Gastrocnemius medialis (tissue), 4 donors: Measurements from ENCODE around the gene GPBAR1. TPM values are rescaled to one million over a fixed set of nuclear protein-coding genes. Genes with fewer than 3 reads are reported as not detected.
A peak's percentile ranks its signal among the peaks of the same experiment; 100 is the strongest.

ENCODE experiments used
- ATAC-seq, 2 donors: fragments of 150-250 bp; one replicate each; pipeline ENCODE4 v1.9.1; 2016
- DNase-seq, 2 donors: peaks; one replicate each; pipeline ENCODE4 v3.0.0-alpha.2; 2019
- H3K27ac ChIP-seq, 4 donors: fragments of 200-600 bp; sonication (generic); 1 replicate in 1 of 4; 2 replicates in 3 of 4; pipeline ENCODE4 v1.5.1; 2016 to 2018; ENCODE audit warnings: mild to moderate bottlenecking in 2 of 4, moderate library complexity in 1 of 4
- H3K27me3 ChIP-seq, 3 donors: fragments of 200-600 bp; sonication (generic) in 2 of 3; 1 replicate in 1 of 3; 2 replicates in 2 of 3; pipeline versions ENCODE4 v1.5.1 to v1.6.0; 2016 to 2019; ENCODE audit warnings: mild to moderate bottlenecking in 1 of 3, moderate library complexity in 1 of 3
- H3K36me3 ChIP-seq, 2 donors: fragments of 200-600 bp; sonication (generic) in 1 of 2; one replicate each; pipeline ENCODE4 v1.5.1; 2017 to 2018
- H3K4me1 ChIP-seq, 2 donors: fragments of 200-600 bp; sonication (generic) in 1 of 2; one replicate each; pipeline ENCODE4 v1.5.1; 2016 to 2017; ENCODE audit warnings: mild to moderate bottlenecking in 2 of 2
- H3K4me3 ChIP-seq, 4 donors: fragments of 200-600 bp; sonication (generic) in 3 of 4; 1 replicate in 1 of 4; 2 replicates in 3 of 4; pipeline ENCODE4 v1.5.1; 2016 to 2019; ENCODE audit warnings: mild to moderate bottlenecking in 2 of 4
- H3K9me3 ChIP-seq, 3 donors: fragments of 200-600 bp; sonication (generic) in 2 of 3; 1 replicate in 1 of 3; 2 replicates in 2 of 3; pipeline ENCODE4 v1.5.1; 2016 to 2019
- POLR2A ChIP-seq, 2 donors: fragments of 450-650 bp; IDR thresholded peaks; one replicate each; pipeline ENCODE4 v1.6.1; 2017; ENCODE audit warnings: antibody characterized with exemption in 2 of 2, mild to moderate bottlenecking in 2 of 2, moderate library complexity in 2 of 2
- in situ Hi-C, 4 donors: fragments of 200-750 bp; cut with MboI; loops; one replicate each; pipeline versions ENCODE4 v1.15.0 to v1.8.0; 2017; ENCODE audit warnings: low sequenced_read_pairs in 4 of 4
- intact Hi-C: fragments of 100-400 bp; cut with DNase I; formaldehyde crosslinking; loops from one replicate; pipeline ENCODE4 v1.15.1; 2023; ENCODE audit warnings: low total_unique reads
- total RNA-seq, 4 donors: library from RNA; depleted of rRNA; stranded (reverse); fragments of >200 nt; gene quantifications; one replicate each; pipeline versions ENCODE4 v1.1.0 to v1.2.3, GENCODE V29; 2016
- TF ChIP-seq, protein P1 (sequence below), 5 experiments: fragments of 450-650 bp in 3 of 5; fragments of 200-600 bp in 2 of 5; sonication (generic) in 2 of 5; IDR thresholded peaks in 4 of 5; conservative IDR thresholded peaks in 1 of 5; 1 replicate in 4 of 5; 2 replicates in 1 of 5; pipeline ENCODE4 v1.5.1; 2016 to 2019; ENCODE audit warnings: antibody characterized with exemption in 5 of 5, mild to moderate bottlenecking in 3 of 5, moderate library complexity in 3 of 5

Gene GPBAR1
- total RNA-seq, 4 donors from 2014 or later: 0.93 TPM; not detected in 3

- Histone ChIP-seq H3K9me3 (no peaks in the 10 kb centered on the region), H3K36me3 (peaks cover 0 to 61% of the 10 kb centered on the region in 2 donors), H3K4me1 (peaks cover 27 to 33% of the 10 kb centered on the region in 2 donors), H3K27me3 (no peaks in the 10 kb centered on the region), H3K4me3 (no peak overlapping the region), H3K27ac (peak overlapping the region; percentile 78 to 90 (median 83))
- ATAC-seq (no peak), DNase-seq (no peak)
- no peak for TF ChIP-seq POLR2A (IDR thresholded peaks at IDR 0.05)
- TF ChIP-seq, protein P1, sequence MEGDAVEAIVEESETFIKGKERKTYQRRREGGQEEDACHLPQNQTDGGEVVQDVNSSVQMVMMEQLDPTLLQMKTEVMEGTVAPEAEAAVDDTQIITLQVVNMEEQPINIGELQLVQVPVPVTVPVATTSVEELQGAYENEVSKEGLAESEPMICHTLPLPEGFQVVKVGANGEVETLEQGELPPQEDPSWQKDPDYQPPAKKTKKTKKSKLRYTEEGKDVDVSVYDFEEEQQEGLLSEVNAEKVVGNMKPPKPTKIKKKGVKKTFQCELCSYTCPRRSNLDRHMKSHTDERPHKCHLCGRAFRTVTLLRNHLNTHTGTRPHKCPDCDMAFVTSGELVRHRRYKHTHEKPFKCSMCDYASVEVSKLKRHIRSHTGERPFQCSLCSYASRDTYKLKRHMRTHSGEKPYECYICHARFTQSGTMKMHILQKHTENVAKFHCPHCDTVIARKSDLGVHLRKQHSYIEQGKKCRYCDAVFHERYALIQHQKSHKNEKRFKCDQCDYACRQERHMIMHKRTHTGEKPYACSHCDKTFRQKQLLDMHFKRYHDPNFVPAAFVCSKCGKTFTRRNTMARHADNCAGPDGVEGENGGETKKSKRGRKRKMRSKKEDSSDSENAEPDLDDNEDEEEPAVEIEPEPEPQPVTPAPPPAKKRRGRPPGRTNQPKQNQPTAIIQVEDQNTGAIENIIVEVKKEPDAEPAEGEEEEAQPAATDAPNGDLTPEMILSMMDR (IDR thresholded peaks at IDR 0.05 in 4 of 5, conservative IDR thresholded peaks at IDR 0.05 in 1 of 5): no peak
- intact Hi-C loops (loop anchor here (5.0 to 10.0 kb wide), 2 partner anchors 87 to 1860 kb away; partner anchors contain the start of gene SMARCAL1), in situ Hi-C loops (loop anchor here in 2 of 4 donors (10.0 kb wide), 2 partner anchors 120 to 290 kb away; partner anchors contain the start of genes CNOT9 (in 1 of the 2), CTDSP1 (in 1 of the 2) and USP37 (in 1 of the 2))
Observed at GRCh38 chr2:218274586-218274985, 13.8 kb downstream of the GPBAR1 start.

DNA sequence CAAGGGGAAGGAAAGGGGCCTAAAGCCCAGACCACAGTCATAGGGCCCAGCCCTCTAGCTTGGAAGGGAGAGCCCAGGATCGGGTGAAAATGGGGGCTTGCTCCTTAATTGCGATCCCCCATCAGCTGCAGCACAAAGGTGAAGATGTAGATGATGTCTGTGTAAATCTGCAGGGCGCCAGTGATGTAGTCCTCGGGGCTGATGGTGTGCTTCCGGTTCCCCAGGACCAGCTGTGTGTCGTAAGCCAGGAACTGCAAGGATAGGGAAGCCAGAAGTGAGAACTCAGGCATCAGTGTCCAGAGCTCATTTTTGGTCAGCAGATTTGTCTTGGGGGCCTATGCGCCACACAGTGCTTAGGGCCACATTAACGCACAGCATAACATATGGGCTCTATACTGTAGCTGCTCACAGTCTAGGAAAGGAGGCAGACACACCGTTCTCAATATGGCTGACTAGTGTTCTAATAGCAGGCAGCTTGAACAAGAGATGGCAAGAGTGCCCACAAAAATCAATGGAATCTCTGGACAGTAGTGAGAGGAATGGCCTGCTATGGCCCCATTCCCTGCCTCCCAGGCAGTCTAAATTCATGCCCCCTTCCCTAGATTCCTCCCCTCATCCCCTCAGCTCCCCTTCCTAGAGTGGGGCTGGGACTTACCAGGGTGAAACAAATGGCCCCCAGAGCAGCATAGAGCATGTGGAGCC, 14.7 kb downstream of the GPBAR1 start:
- Histone ChIP-seq H3K9me3 (no peaks in the 10 kb centered on the region), H3K4me1 (peaks cover 27 to 33% of the 10 kb centered on the region in 2 donors), H3K36me3 (peaks cover 0 to 70% of the 10 kb centered on the region in 2 donors), H3K4me3 (no peak overlapping the region), H3K27ac (peak overlapping the region; percentile 38 to 90 (median 82)), H3K27me3 (no peaks in the 10 kb centered on the region)
- DNase-seq (no peak), ATAC-seq (no peak)
- in situ Hi-C loops (loop anchor here in 3 of 4 donors (10.0 to 25.0 kb wide), 3 partner anchors 119 to 387 kb away; partner anchors contain the start of genes BCS1L (in 3 of the 3), RNF25 (in 3 of the 3), STK36 (in 3 of the 3) and ZNF142 (in 3 of the 3)), intact Hi-C loops (loop anchor here (10.0 kb wide), 1 partner anchor 1861 kb away; the partner anchor contains the start of gene SMARCAL1)
- TF ChIP-seq, protein P1 (IDR thresholded peaks at IDR 0.05 in 4 of 5, conservative IDR thresholded peaks at IDR 0.05 in 1 of 5): no peak
- no peak for TF ChIP-seq POLR2A (IDR thresholded peaks at IDR 0.05)

DNA sequence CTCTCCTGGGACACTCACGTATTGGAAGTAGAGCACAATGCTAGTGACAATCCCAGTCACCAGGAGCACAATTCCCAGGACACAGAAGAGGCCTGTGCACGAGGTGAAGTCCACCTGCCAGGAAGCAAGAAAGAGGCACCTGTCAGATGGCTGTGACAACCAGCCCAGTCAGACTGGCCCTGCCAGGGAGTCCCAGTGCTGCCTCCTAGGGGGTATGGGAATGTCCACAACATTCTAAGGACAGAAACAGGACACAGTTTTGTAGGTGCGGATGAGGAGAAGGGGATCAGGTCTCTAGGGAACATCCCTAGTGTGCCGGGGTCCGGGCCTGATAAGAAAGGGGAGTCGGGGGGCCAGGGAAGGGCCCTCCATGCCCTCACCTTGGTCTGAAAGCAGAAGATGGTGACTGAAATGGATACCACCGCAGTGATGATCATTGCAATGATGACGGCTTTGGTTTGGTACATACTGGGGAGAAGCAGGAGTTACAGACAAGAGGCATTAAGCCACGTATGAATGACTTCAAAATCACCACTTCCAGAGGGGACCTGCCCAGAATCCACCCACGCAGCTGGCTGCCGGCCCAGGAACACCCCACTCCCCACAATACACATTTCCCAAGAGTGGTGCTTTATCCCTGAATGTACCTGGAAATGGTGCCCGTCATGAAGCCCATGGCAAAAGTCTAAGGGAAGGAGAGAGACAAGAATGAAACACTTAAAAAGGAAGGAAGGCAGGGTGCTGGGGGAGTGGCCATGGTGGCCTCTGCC, 16.4 kb downstream of the GPBAR1 start:
- Histone ChIP-seq H3K36me3 (peaks cover 0 to 84% of the 10 kb centered on the region in 2 donors), H3K4me3 (no peak overlapping the region), H3K27ac (peak overlapping the region; percentile 38 to 90 (median 58)), H3K4me1 (peaks cover 26 to 30% of the 10 kb centered on the region in 2 donors), H3K9me3 (no peaks in the 10 kb centered on the region), H3K27me3 (no peaks in the 10 kb centered on the region)
- in situ Hi-C loops: loop anchor here in 3 of 4 donors (10.0 to 25.0 kb wide), 3 partner anchors 118 to 385 kb away; partner anchors contain the start of genes BCS1L (in 3 of the 3), RNF25 (in 3 of the 3), STK36 (in 3 of the 3) and ZNF142 (in 3 of the 3)
- no peak for TF ChIP-seq POLR2A (IDR thresholded peaks at IDR 0.05)
- TF ChIP-seq, protein P1 (IDR thresholded peaks at IDR 0.05 in 4 of 5, conservative IDR thresholded peaks at IDR 0.05 in 1 of 5): peak in 2 of 5 experiments; percentile 12 to 18
- intact Hi-C loops: loop anchor here (10.0 kb wide), 1 partner anchor 1862 kb away; the partner anchor contains the start of gene SMARCAL1
- no peak for DNase-seq
- no peak for ATAC-seq

GRCh38 chr2:218277921-218278320, 17.1 kb downstream of the GPBAR1 start:
- no peak for DNase-seq
- Histone ChIP-seq H3K36me3 (peaks cover 0 to 84% of the 10 kb centered on the region in 2 donors), H3K4me3 (no peak overlapping the region), H3K27me3 (no peaks in the 10 kb centered on the region), H3K27ac (peak overlapping the region; percentile 38 to 90 (median 40)), H3K9me3 (no peaks in the 10 kb centered on the region), H3K4me1 (peaks cover 30 to 31% of the 10 kb centered on the region in 2 donors)
- intact Hi-C loops: loop anchor here (10.0 kb wide), 1 partner anchor 1863 kb away; the partner anchor contains the start of gene SMARCAL1
- in situ Hi-C loops: loop anchor here in 3 of 4 donors (10.0 to 25.0 kb wide), 3 partner anchors 117 to 384 kb away; partner anchors contain the start of genes BCS1L (in 3 of the 3), RNF25 (in 3 of the 3), STK36 (in 3 of the 3) and ZNF142 (in 3 of the 3)
- ATAC-seq: no peak
- TF ChIP-seq POLR2A (IDR thresholded peaks at IDR 0.05): no peak
- TF ChIP-seq, protein P1 (IDR thresholded peaks at IDR 0.05 in 4 of 5, conservative IDR thresholded peaks at IDR 0.05 in 1 of 5): no peak
